Measurements from ENCODE around the gene STXBP3. TPM values are rescaled to one million over a fixed set of nuclear protein-coding genes. Genes with fewer than 3 reads are reported as not detected.
A peak's percentile ranks its signal among the peaks of the same experiment; 100 is the strongest.

Gene STXBP3
- total RNA-seq, 1 experiment from 2014 or later, result 24.4 TPM

- Histone ChIP-seq H3K4me3 (ENCODE audit: low read depth, low read length, poor library complexity, severe bottlenecking) (no peak overlapping the region), H3K9me3 (ENCODE audit: low read depth, low read length, poor library complexity, severe bottlenecking) (no peaks in the 10 kb centered on the region), H3K27me3 (replicated peaks; ENCODE audit: insufficient read depth, low read depth, low read length, poor library complexity) (no peaks in the 10 kb centered on the region), H3K4me1 (ENCODE audit: insufficient read depth, low read length, poor library complexity, severe bottlenecking) (peaks cover 32% of the 10 kb centered on the region), H3K36me3 (ENCODE audit: insufficient read depth, low read length, poor library complexity, severe bottlenecking) (no peaks in the 10 kb centered on the region), H3K27ac (ENCODE audit: low read depth, low read length, poor library complexity, severe bottlenecking) (peak overlapping the region; percentile 41)
- peak; percentile 82 for DNase-seq (ENCODE audit: low spot score)
- BruUV-seq (replicated peaks), result no TSS peak
- POLR2A ChIA-PET (ENCODE audit: low non-redundant PET), result interaction anchor here (0.6 kb wide), 1 partner anchor 101 kb away, joined by 3 read pairs; no protein-coding TSS in a partner anchor
- CTCF ChIA-PET, result no interaction called here
- TF ChIP-seq CTCF (conservative IDR thresholded peaks at IDR 0.05; ENCODE audit: low read depth, low read length) (no peak), EZH2 (IDR thresholded peaks at IDR 0.05; ENCODE audit: borderline replicate concordance, low read depth, low read length, poor library complexity, severe bottlenecking) (no peak)
- intact Hi-C loops (cut with micrococcal nuclease; ENCODE audit: unreplicated experiment), result no loop called here
These were observed 26.6 kb upstream of the STXBP3 start for GRCh38 chr1:108719656-108720435.

- H3K27ac ChIP-seq (ENCODE audit: low read depth, low read length, poor library complexity, severe bottlenecking), result no peak overlapping the region
- peaks cover 32% of the 10 kb centered on the region for H3K4me1 ChIP-seq (ENCODE audit: insufficient read depth, low read length, poor library complexity, severe bottlenecking)
- ChIA-PET POLR2A (ENCODE audit: low non-redundant PET) (no interaction called here), CTCF (no interaction called here)
- TF ChIP-seq EZH2 (IDR thresholded peaks at IDR 0.05; ENCODE audit: borderline replicate concordance, low read depth, low read length, poor library complexity, severe bottlenecking) (no peak), CTCF (conservative IDR thresholded peaks at IDR 0.05; ENCODE audit: low read depth, low read length) (no peak)
- no peak for DNase-seq (ENCODE audit: low spot score)
- no peaks in the 10 kb centered on the region for H3K27me3 ChIP-seq (replicated peaks; ENCODE audit: insufficient read depth, low read depth, low read length, poor library complexity)
- H3K36me3 ChIP-seq (ENCODE audit: insufficient read depth, low read length, poor library complexity, severe bottlenecking), result no peaks in the 10 kb centered on the region
- no peak overlapping the region for H3K4me3 ChIP-seq (ENCODE audit: low read depth, low read length, poor library complexity, severe bottlenecking)
- no TSS peak for BruUV-seq (replicated peaks)
- H3K9me3 ChIP-seq (ENCODE audit: low read depth, low read length, poor library complexity, severe bottlenecking), result no peaks in the 10 kb centered on the region
- intact Hi-C loops (cut with micrococcal nuclease; ENCODE audit: unreplicated experiment), result no loop called here
These were observed 24.2 kb upstream of the STXBP3 start for GRCh38 chr1:108722292-108722691.

GRCh38 chr1:108725906-108726305 lies 20.6 kb upstream of the STXBP3 start:
- intact Hi-C loops (cut with micrococcal nuclease; ENCODE audit: unreplicated experiment), result no loop called here
- H3K36me3 ChIP-seq (ENCODE audit: insufficient read depth, low read length, poor library complexity, severe bottlenecking), result no peaks in the 10 kb centered on the region
- CTCF ChIA-PET, result no interaction called here
- no peak for TF ChIP-seq CTCF (conservative IDR thresholded peaks at IDR 0.05; ENCODE audit: low read depth, low read length)
- TF ChIP-seq EZH2 (IDR thresholded peaks at IDR 0.05; ENCODE audit: borderline replicate concordance, low read depth, low read length, poor library complexity, severe bottlenecking), result no peak
- peaks cover 9% of the 10 kb centered on the region for H3K4me1 ChIP-seq (ENCODE audit: insufficient read depth, low read length, poor library complexity, severe bottlenecking)
- H3K4me3 ChIP-seq (ENCODE audit: low read depth, low read length, poor library complexity, severe bottlenecking), result no peak overlapping the region
- H3K27ac ChIP-seq (ENCODE audit: low read depth, low read length, poor library complexity, severe bottlenecking), result no peak overlapping the region
- H3K9me3 ChIP-seq (ENCODE audit: low read depth, low read length, poor library complexity, severe bottlenecking), result no peaks in the 10 kb centered on the region
- H3K27me3 ChIP-seq (replicated peaks; ENCODE audit: insufficient read depth, low read depth, low read length, poor library complexity), result no peaks in the 10 kb centered on the region
- no peak for DNase-seq (ENCODE audit: low spot score)
- POLR2A ChIA-PET (ENCODE audit: low non-redundant PET), result no interaction called here
- BruUV-seq (replicated peaks), result no TSS peak

Measured in A673 (cell line).